MM.1S (cell line): ENCODE data around the gene TRIM25.

Source experiments
- CTCF ChIP-seq: fragments of 300-600 bp; sonication (generic); IDR thresholded peaks from 2 replicates; pipeline ENCODE4 v1.5.1; 2016; ENCODE audit warnings: antibody characterized with exemption, low read length, mixed read lengths
- EZH2 ChIP-seq: fragments of 300-600 bp; sonication (generic); optimal IDR thresholded peaks from 2 replicates; pipeline ENCODE3; 2017; ENCODE audit warnings: low read depth, mild to moderate bottlenecking, antibody characterized with exemption, low read length, mixed read lengths

- TF ChIP-seq EZH2: no peak
- no peak for TF ChIP-seq CTCF
Observed at GRCh38 chr17:56896217-56896967, 17.5 kb downstream of the TRIM25 start.
